Lung (tissue), 12 donors: ENCODE results near the gene KCNJ14. TPM values are rescaled to one million over a fixed set of nuclear protein-coding genes. Genes with fewer than 3 reads are reported as not detected.

Experiments used
- ATAC-seq: fragments of 200-7000 bp; cut with Tn5 transposase; one replicate; pipeline ENCODE4 v1.9.1; 2020; ENCODE audit warnings: moderate number of reproducible peaks; ENCODE audit not compliant: insufficient read depth, low FRiP score
- DNase-seq, 3 donors: peaks; one replicate each; pipeline ENCODE4 v3.0.0-alpha.2; 2013 to 2017
- H3K27ac ChIP-seq, 2 donors: one replicate each; pipeline ENCODE4 v1.5.1; 2013; ENCODE audit warnings: mild to moderate bottlenecking in 2 of 2, moderate library complexity in 2 of 2, control low read depth in 1 of 2, inconsistent platforms in 1 of 2, low read depth in 1 of 2, low read length in 1 of 2
- H3K27me3 ChIP-seq, 3 donors: one replicate each; pipeline ENCODE4 v1.5.1; 2013; ENCODE audit warnings: low read length in 2 of 3; ENCODE audit not compliant: control insufficient read depth in 3 of 3, insufficient read depth in 3 of 3
- H3K36me3 ChIP-seq, 4 donors: one replicate each; pipeline ENCODE4 v1.5.1; 2013; ENCODE audit warnings: low read length in 4 of 4, mild to moderate bottlenecking in 1 of 4, moderate library complexity in 1 of 4; ENCODE audit not compliant: control insufficient read depth in 4 of 4, insufficient read depth in 4 of 4
- H3K4me1 ChIP-seq, 5 donors: one replicate each; pipeline ENCODE4 v1.5.1; 2013; ENCODE audit warnings: low read length in 5 of 5, mild to moderate bottlenecking in 2 of 5, moderate library complexity in 1 of 5; ENCODE audit not compliant: control insufficient read depth in 5 of 5, insufficient read depth in 5 of 5
- H3K4me3 ChIP-seq: one replicate; pipeline ENCODE4 v1.5.1; 2013; ENCODE audit warnings: mild to moderate bottlenecking, control low read depth, moderate library complexity
- H3K9ac ChIP-seq, 2 donors: one replicate each; pipeline ENCODE4 v1.5.1; 2013; ENCODE audit warnings: low read length in 2 of 2, control low read depth in 1 of 2; ENCODE audit not compliant: insufficient read depth in 1 of 2
- H3K9me3 ChIP-seq, 4 donors: one replicate each; pipeline ENCODE4 v1.5.1; 2013; ENCODE audit warnings: low read length in 3 of 4, mild to moderate bottlenecking in 1 of 4, moderate library complexity in 1 of 4; ENCODE audit not compliant: control insufficient read depth in 4 of 4, insufficient read depth in 3 of 4
- WGBS, 2 donors: extraction: QIAGEN DNeasy Blood & Tissue Kit; methylation state at CpG; one replicate each; pipeline ENCODE4 v1.1.7; 2013; 5-methylcytosine and 5-hydroxymethylcytosine counted together
- polyA plus RNA-seq, 2 donors: library from polyadenylated mRNA; stranded (reverse); fragments of 200-250 nt; gene quantifications; one replicate each; pipeline ENCODE4 v1.2.1, GENCODE V29; 2013
- total RNA-seq, 2 donors: library from RNA; depleted of rRNA in 1 of 2; stranded (reverse); fragments of >200 nt in 1 of 2; gene quantifications; one replicate each; pipeline ENCODE4 v1.2.1, GENCODE V29; 2014 to 2021
- TF ChIP-seq, protein P1 (sequence below): IDR thresholded peaks from 2 replicates; pipeline ENCODE4 v1.5.1; 2012; ENCODE audit warnings: mild to moderate bottlenecking; ENCODE audit errors: control extremely low read depth, extremely low read depth
- donor health status: control.
- donor health status: control.
- donor health status: Bipolar disorder and iron deficiency.
- donor health status: healthy.
- donor health status: DM: yes; HTN: yes; CAD: no.

The KCNJ14 gene
- total and polyA plus RNA-seq, 4 donors = 0.21 to 0.83 (median 0.59) TPM

DNA sequence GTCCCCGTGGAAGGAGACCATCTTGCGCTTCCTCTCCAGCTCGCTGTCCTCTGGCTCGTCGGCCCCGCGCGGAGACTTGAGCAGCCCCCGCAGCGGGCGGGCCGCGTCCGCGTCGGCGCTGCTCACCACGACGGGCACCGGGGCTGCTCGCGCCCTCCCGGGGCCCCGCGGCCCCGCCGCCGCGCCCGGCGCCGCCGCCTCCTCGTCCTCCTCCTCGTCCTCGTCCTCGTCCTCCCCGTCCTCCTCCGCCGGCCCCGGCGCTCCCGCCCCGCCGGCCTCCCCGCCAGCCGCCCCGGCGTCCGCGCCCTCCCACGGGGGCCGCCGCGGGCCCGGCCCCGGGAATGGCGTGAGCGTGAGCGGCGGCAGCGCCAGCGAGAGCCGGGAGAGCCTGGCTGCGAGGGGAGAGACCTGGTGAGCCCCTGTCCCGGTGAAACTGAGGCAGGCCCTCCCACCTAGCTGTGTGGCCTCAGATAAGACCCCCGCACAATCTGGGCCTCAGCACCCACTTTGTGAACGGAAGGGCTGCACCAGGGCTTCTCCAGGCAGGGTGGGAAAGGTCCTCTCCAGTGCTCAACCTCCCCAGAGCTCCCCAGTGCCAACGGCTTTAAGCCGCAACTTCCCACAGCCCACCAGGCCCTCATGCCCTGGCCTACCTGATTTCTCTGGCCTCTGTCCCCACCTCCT lies 38.5 kb downstream of the KCNJ14 start:
- no peaks in the 10 kb centered on the region for H3K9me3 ChIP-seq
- ATAC-seq (no peak), DNase-seq (no peak)
- peaks cover 0 to 33% (median 28%) of the 10 kb centered on the region in 3 donors for H3K27me3 ChIP-seq
- TF ChIP-seq, protein P1, sequence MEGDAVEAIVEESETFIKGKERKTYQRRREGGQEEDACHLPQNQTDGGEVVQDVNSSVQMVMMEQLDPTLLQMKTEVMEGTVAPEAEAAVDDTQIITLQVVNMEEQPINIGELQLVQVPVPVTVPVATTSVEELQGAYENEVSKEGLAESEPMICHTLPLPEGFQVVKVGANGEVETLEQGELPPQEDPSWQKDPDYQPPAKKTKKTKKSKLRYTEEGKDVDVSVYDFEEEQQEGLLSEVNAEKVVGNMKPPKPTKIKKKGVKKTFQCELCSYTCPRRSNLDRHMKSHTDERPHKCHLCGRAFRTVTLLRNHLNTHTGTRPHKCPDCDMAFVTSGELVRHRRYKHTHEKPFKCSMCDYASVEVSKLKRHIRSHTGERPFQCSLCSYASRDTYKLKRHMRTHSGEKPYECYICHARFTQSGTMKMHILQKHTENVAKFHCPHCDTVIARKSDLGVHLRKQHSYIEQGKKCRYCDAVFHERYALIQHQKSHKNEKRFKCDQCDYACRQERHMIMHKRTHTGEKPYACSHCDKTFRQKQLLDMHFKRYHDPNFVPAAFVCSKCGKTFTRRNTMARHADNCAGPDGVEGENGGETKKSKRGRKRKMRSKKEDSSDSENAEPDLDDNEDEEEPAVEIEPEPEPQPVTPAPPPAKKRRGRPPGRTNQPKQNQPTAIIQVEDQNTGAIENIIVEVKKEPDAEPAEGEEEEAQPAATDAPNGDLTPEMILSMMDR = no peak
- H3K36me3 ChIP-seq = no peaks in the 10 kb centered on the region
- no peak overlapping the region for H3K9ac ChIP-seq
- peaks cover 0 to 9% (median 0%) of the 10 kb centered on the region in 5 donors for H3K4me1 ChIP-seq
- H3K4me3 ChIP-seq = peak overlapping the region; percentile 57
- WGBS, 2 donors = 4 to 8% methylated on average over 36 to 70 of the region's 70 CpGs
- H3K27ac ChIP-seq = peak overlapping the region; percentile 53 to 87

DNA sequence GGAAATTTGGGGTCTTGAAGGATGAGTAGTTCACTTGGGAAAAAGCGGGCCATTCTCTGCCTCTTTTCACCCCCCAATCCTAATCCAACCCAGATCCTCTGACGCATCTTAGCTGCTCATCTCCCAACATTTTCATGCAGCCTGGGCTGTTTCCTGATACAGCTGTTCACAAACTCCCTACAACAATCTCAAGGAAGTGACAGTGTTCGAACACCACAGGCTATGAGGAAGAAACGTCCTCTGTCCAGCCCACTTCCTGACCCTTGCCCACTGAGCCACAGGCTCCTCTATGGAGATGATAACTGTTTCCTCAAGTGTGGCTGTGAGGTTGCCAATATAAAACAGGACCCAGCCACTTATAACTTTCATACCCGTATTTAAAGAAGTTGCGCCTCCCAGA lies 40.0 kb downstream of the KCNJ14 start:
- TF ChIP-seq, protein P1 = no peak
- Histone ChIP-seq H3K4me3 (no peak overlapping the region), H3K27ac (peak overlapping the region in 1 of 2 donors; percentile 32), H3K36me3 (no peaks in the 10 kb centered on the region), H3K9me3 (no peaks in the 10 kb centered on the region), H3K9ac (no peak overlapping the region), H3K4me1 (peaks cover 0 to 10% (median 0%) of the 10 kb centered on the region in 5 donors), H3K27me3 (peaks cover 0 to 30% (median 25%) of the 10 kb centered on the region in 3 donors)
- no peak for ATAC-seq
- no peak for DNase-seq
- 34 to 51% methylated on average over 6 of the region's 6 CpGs for WGBS, 2 donors

GRCh38 chr19:48496959-48497727 lies 41.8 kb downstream of the KCNJ14 start:
- DNase-seq = no peak
- no peak for ATAC-seq
- Histone ChIP-seq H3K27me3 (peaks cover 0 to 26% (median 16%) of the 10 kb centered on the region in 3 donors), H3K9ac (no peak overlapping the region), H3K27ac (no peak overlapping the region), H3K36me3 (no peaks in the 10 kb centered on the region), H3K9me3 (peaks cover 0 to 6% (median 0%) of the 10 kb centered on the region in 4 donors), H3K4me1 (peaks cover 0 to 14% (median 0%) of the 10 kb centered on the region in 5 donors), H3K4me3 (no peak overlapping the region)
- TF ChIP-seq, protein P1 = no peak
- WGBS, 2 donors = 75 to 77% methylated on average over 44 to 45 of the region's 45 CpGs
